Prostate gland (tissue), 2 donors: Measurements from ENCODE around the gene RPTOR.
"Not testable (repeated sequence)": the region's sequence is repeated elsewhere in the genome, so short reads cannot be mapped to it uniquely, and the experiment has no call there.

Source experiments
- CTCF ChIP-seq, 4 experiments: fragments of 200-600 bp in 2 of 4; fragments of 450-650 bp in 2 of 4; sonication (generic) in 2 of 4; IDR thresholded peaks; 1 replicate in 3 of 4; 2 replicates in 1 of 4; pipeline ENCODE4 v1.5.1; 2016 to 2019; ENCODE audit warnings: antibody characterized with exemption in 4 of 4, mild to moderate bottlenecking in 2 of 4, moderate library complexity in 2 of 4
- POLR2A ChIP-seq: fragments of 450-650 bp; IDR thresholded peaks from one replicate; pipeline ENCODE4 v1.6.1; 2016; ENCODE audit warnings: antibody characterized with exemption, mild to moderate bottlenecking

- TF ChIP-seq CTCF (IDR thresholded peaks at IDR 0.05); POLR2A: not testable (repeated sequence)
Observed at GRCh38 chr17:80815718-80816117, 271.1 kb downstream of the RPTOR start.
